SU-DHL-6 (cell line): ENCODE measurements around the gene ARHGAP26.

Experiments
- EZH2phosphoT487 ChIP-seq: fragments of 200-600 bp; sonication (generic), shearing (Covaris generic); conservative IDR thresholded peaks from 2 replicates; pipeline ENCODE4 v1.6.1; 2018; ENCODE audit warnings: mild to moderate bottlenecking, antibody characterized with exemption, low read length, moderate library complexity, mixed read lengths
- TF ChIP-seq, protein P1 (sequence below): fragments of 200-600 bp; sonication (generic); IDR thresholded peaks from one replicate; pipeline ENCODE4 v1.5.1; 2017; ENCODE audit warnings: antibody characterized with exemption, mild to moderate bottlenecking, low read length, moderate library complexity; ENCODE audit not compliant: insufficient read depth, poor library complexity, severe bottlenecking

DNA sequence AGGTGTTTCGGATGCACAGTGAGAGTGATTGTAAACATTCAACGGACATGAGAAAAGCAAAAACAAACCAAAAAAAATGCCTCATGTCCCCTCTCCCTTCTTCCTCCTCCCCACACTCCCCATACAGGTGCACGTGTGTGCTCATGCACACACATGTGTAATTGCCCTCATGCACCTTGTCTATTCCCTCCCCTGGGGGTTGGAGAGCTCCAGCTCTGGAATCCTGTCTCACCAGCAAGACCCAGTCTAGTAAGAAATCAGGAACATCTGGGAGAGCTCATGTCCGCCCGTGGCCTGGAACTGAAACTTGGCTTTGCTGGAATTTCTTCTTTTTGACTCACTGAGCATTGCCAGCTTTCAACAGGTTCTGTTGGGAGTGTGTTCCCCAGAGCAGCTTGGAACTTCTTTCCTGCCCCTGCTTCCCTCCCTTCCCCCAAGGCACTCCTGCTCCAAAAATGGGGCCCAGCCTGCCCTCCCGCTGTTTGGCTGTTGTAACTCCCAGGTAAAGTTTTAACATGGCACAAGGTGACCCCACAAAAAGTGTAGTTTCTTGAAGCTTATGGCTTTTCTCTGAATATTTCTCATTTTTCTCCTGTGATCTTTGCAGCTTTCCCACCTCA lies 443.2 kb downstream of the ARHGAP26 start:
- TF ChIP-seq, protein P1, sequence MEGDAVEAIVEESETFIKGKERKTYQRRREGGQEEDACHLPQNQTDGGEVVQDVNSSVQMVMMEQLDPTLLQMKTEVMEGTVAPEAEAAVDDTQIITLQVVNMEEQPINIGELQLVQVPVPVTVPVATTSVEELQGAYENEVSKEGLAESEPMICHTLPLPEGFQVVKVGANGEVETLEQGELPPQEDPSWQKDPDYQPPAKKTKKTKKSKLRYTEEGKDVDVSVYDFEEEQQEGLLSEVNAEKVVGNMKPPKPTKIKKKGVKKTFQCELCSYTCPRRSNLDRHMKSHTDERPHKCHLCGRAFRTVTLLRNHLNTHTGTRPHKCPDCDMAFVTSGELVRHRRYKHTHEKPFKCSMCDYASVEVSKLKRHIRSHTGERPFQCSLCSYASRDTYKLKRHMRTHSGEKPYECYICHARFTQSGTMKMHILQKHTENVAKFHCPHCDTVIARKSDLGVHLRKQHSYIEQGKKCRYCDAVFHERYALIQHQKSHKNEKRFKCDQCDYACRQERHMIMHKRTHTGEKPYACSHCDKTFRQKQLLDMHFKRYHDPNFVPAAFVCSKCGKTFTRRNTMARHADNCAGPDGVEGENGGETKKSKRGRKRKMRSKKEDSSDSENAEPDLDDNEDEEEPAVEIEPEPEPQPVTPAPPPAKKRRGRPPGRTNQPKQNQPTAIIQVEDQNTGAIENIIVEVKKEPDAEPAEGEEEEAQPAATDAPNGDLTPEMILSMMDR = no peak
- no peak for TF ChIP-seq EZH2phosphoT487
